ENCODE results near the gene APBA1. TPM values are rescaled to one million over a fixed set of nuclear protein-coding genes. Genes with fewer than 3 reads are reported as not detected.
"Not testable (repeated sequence)": the region's sequence is repeated elsewhere in the genome, so short reads cannot be mapped to it uniquely, and the experiment has no call there.

APBA1 gene
- total RNA-seq, 1 donor from 2014 or later = 20.9 TPM

- no peak for DNase-seq (ENCODE audit: low spot score)
Observed at GRCh38 chr9:69445251-69445650, 226.9 kb downstream of the APBA1 start.

- DNase-seq (ENCODE audit: low spot score) = no peak
Observed at GRCh38 chr9:69444791-69445190, 227.4 kb downstream of the APBA1 start.

- no peak for DNase-seq (ENCODE audit: low spot score)
Observed at GRCh38 chr9:69444021-69444420, 228.2 kb downstream of the APBA1 start.

GRCh38 chr9:69443178-69443577 lies 229.0 kb downstream of the APBA1 start:
- DNase-seq (ENCODE audit: low spot score) = no peak

- no peak for DNase-seq (ENCODE audit: low spot score)
Observed at GRCh38 chr9:69442486-69442885, 229.7 kb downstream of the APBA1 start.

- DNase-seq (ENCODE audit: low spot score) = not testable (repeated sequence)
Observed at GRCh38 chr9:69440254-69440955, 231.8 kb downstream of the APBA1 start.

GRCh38 chr9:69439654-69440053 lies 232.5 kb downstream of the APBA1 start:
- not testable (repeated sequence) for DNase-seq (ENCODE audit: low spot score)

- DNase-seq (ENCODE audit: low spot score) = no peak
Observed at GRCh38 chr9:69433968-69434367, 238.2 kb downstream of the APBA1 start.

GRCh38 chr9:69433392-69433791 lies 238.8 kb downstream of the APBA1 start:
- no peak for DNase-seq (ENCODE audit: low spot score)

GRCh38 chr9:69432623-69433022 lies 239.5 kb downstream of the APBA1 start:
- no peak for DNase-seq (ENCODE audit: low spot score)

- DNase-seq (ENCODE audit: low spot score) = no peak
Observed at GRCh38 chr9:69431777-69432176, 240.4 kb downstream of the APBA1 start.

GRCh38 chr9:69431203-69431602 lies 241.0 kb downstream of the APBA1 start:
- DNase-seq (ENCODE audit: low spot score) = no peak

GRCh38 chr9:69430206-69430605 lies 242.0 kb downstream of the APBA1 start:
- no peak for DNase-seq (ENCODE audit: low spot score)

- no peak for DNase-seq (ENCODE audit: low spot score)
Observed at GRCh38 chr9:69429281-69429680, 242.9 kb downstream of the APBA1 start.

GRCh38 chr9:69428017-69428785 lies 244.0 kb downstream of the APBA1 start:
- DNase-seq (ENCODE audit: low spot score) = no peak

- DNase-seq (ENCODE audit: low spot score) = no peak
Observed at GRCh38 chr9:69427286-69427685, 244.9 kb downstream of the APBA1 start.

GRCh38 chr9:69425136-69425801 lies 246.9 kb downstream of the APBA1 start:
- DNase-seq (ENCODE audit: low spot score) = no peak

- DNase-seq (ENCODE audit: low spot score) = peak; percentile 65
Observed at GRCh38 chr9:69421908-69422801, 250.0 kb downstream of the APBA1 start.

- DNase-seq (ENCODE audit: low spot score) = no peak
Observed at GRCh38 chr9:69420611-69421270, 251.4 kb downstream of the APBA1 start.

- peak; percentile 73 for DNase-seq (ENCODE audit: low spot score)
Observed at GRCh38 chr9:69412741-69413150, 259.4 kb downstream of the APBA1 start.
